Measurements from ENCODE around the gene SOX15. TPM values are rescaled to one million over a fixed set of nuclear protein-coding genes. Genes with fewer than 3 reads are reported as not detected.
A peak's percentile ranks its signal among the peaks of the same experiment; 100 is the strongest.

The SOX15 gene
- total and polyA plus RNA-seq, 2 of the 13 experiments (the other 11 are each of a cell fraction or from before 2014, with no cell fraction given): 0.07 to 0.18 TPM

- TF ChIP-seq HOXD1 (CRISPR knock-in tag; IDR thresholded peaks at IDR 0.05) (0 out of 2 replicates have a peak, but pooled peaks have one; percentile 55), IRF2 (CRISPR knock-in tag; IDR thresholded peaks at IDR 0.05) (no peak; the same call in none of the 2 replicates), HIC2 (CRISPR knock-in tag; IDR thresholded peaks at IDR 0.05; ENCODE audit: low read depth) (no peak), ATF3 (CRISPR knock-in tag; IDR thresholded peaks at IDR 0.05) (0 out of 2 replicates have a peak, but pooled peaks have one; percentile 30), KLF15 (CRISPR knock-in tag; IDR thresholded peaks at IDR 0.05; ENCODE audit: borderline replicate concordance) (0 out of 2 replicates have a peak, but pooled peaks have one; percentile 74), THAP7 (CRISPR knock-in tag; IDR thresholded peaks at IDR 0.05) (0 out of 2 replicates have a peak, but pooled peaks have one; percentile 65), WIZ (CRISPR knock-in tag; IDR thresholded peaks at IDR 0.05) (no peak; the same call in none of the 2 replicates), RARA (CRISPR knock-in tag; IDR thresholded peaks at IDR 0.05) (no peak), GATAD2A (CRISPR knock-in tag; IDR thresholded peaks at IDR 0.05) (no peak), GATAD1 (CRISPR knock-in tag; IDR thresholded peaks at IDR 0.05) (no peak), DDIT3 (CRISPR knock-in tag; IDR thresholded peaks at IDR 0.05) (no peak; the same call in 1 of the 2 replicates), JUND (CRISPR knock-in tag; IDR thresholded peaks at IDR 0.05) (no peak)
- TF ChIP-seq, protein P1, sequence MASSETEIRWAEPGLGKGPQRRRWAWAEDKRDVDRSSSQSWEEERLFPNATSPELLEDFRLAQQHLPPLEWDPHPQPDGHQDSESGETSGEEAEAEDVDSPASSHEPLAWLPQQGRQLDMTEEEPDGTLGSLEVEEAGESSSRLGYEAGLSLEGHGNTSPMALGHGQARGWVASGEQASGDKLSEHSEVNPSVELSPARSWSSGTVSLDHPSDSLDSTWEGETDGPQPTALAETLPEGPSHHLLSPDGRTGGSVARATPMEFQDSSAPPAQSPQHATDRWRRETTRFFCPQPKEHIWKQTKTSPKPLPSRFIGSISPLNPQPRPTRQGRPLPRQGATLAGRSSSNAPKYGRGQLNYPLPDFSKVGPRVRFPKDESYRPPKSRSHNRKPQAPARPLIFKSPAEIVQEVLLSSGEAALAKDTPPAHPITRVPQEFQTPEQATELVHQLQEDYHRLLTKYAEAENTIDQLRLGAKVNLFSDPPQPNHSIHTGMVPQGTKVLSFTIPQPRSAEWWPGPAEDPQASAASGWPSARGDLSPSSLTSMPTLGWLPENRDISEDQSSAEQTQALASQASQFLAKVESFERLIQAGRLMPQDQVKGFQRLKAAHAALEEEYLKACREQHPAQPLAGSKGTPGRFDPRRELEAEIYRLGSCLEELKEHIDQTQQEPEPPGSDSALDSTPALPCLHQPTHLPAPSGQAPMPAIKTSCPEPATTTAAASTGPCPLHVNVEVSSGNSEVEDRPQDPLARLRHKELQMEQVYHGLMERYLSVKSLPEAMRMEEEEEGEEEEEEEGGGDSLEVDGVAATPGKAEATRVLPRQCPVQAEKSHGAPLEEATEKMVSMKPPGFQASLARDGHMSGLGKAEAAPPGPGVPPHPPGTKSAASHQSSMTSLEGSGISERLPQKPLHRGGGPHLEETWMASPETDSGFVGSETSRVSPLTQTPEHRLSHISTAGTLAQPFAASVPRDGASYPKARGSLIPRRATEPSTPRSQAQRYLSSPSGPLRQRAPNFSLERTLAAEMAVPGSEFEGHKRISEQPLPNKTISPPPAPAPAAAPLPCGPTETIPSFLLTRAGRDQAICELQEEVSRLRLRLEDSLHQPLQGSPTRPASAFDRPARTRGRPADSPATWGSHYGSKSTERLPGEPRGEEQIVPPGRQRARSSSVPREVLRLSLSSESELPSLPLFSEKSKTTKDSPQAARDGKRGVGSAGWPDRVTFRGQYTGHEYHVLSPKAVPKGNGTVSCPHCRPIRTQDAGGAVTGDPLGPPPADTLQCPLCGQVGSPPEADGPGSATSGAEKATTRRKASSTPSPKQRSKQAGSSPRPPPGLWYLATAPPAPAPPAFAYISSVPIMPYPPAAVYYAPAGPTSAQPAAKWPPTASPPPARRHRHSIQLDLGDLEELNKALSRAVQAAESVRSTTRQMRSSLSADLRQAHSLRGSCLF (CRISPR knock-in tag; IDR thresholded peaks at IDR 0.05; ENCODE audit: borderline replicate concordance): peak; percentile 32; the same call in 1 of the 2 replicates
- TF ChIP-seq, protein P2, sequence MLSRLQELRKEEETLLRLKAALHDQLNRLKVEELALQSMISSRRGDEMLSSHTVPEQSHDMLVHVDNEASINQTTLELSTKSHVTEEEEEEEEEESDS (CRISPR knock-in tag; IDR thresholded peaks at IDR 0.05; ENCODE audit: borderline replicate concordance): peak; percentile 22; the same call in 1 of the 2 replicates
- TF ChIP-seq, protein P3, sequence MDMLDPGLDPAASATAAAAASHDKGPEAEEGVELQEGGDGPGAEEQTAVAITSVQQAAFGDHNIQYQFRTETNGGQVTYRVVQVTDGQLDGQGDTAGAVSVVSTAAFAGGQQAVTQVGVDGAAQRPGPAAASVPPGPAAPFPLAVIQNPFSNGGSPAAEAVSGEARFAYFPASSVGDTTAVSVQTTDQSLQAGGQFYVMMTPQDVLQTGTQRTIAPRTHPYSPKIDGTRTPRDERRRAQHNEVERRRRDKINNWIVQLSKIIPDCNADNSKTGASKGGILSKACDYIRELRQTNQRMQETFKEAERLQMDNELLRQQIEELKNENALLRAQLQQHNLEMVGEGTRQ (IDR thresholded peaks at IDR 0.05; ENCODE audit: low read depth, low read length): no peak
- TF ChIP-seq, protein P3 (CRISPR knock-in tag; IDR thresholded peaks at IDR 0.05; ENCODE audit: borderline replicate concordance): peak; percentile 85
These were observed 17.1 kb downstream of the SOX15 start (continued) for GRCh38 chr17:7572588-7573323.

All from HepG2 (cell line).